ENCODE measurements around the gene AURKB. TPM values are rescaled to one million over a fixed set of nuclear protein-coding genes. Genes with fewer than 3 reads are reported as not detected.

AURKB gene
- total and polyA plus RNA-seq, 2 donors (not counting 1 experiment from before 2014, with no cell fraction given) = 1.1 to 5.3 TPM

DNA sequence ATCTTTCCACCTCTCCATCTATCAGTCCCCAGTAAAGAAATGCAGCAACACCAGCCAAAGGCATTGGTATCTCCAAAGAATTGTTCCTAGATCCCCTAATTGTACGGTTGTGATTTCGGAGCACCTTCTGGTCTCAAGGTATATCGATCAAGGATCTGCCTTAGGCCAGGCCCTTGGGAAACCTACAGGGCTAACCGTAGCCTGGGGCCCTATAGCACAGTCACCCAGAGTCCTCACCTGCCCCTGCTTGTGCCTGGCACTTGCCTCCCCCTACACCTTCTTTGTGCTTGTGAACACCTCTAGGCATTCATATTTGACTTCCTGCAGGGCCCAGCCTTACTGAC, 16.8 kb upstream of the AURKB start:
- H3K27me3 ChIP-seq (replicated peaks in 1 of 4; ENCODE audit: control extremely low read depth in 1 of 4, control insufficient read depth in 3 of 4, insufficient read depth in 4 of 4, low read length in 3 of 4) = no peaks in the 10 kb centered on the region
- POLR2A ChIA-PET = interaction anchor here (0.6 to 7.5 kb wide), 4 partner anchors 16 to 68 kb away, joined by 3 to 158 read pairs (median 4); partner anchors contain the start of genes AURKB, CTC1, PFAS and SLC25A35
- CTCF ChIA-PET = interaction anchor here (1.3 kb wide), 1 partner anchor 74 kb away, joined by 4 read pairs; no protein-coding TSS in a partner anchor
- Mint-ChIP-seq H3K27ac (peak overlapping the region; percentile 78), H3K27me3 (no peaks in the 10 kb centered on the region), H3K4me1 (peaks cover 47% of the 10 kb centered on the region), H3K9me3 (ENCODE audit: insufficient read depth) (no peaks in the 10 kb centered on the region), H3K4me3 (peak overlapping the region; percentile 49)
- DNase-seq (no peak), ATAC-seq (ENCODE audit: low read depth) (no peak)
- H4K20me1 ChIP-seq (ENCODE audit: control insufficient read depth, insufficient read depth, low read length, poor library complexity, severe bottlenecking) = peaks cover 41% of the 10 kb centered on the region
- H3K9ac ChIP-seq (ENCODE audit: low read length) = peak overlapping the region; percentile 34
- TF ChIP-seq, protein P1, sequence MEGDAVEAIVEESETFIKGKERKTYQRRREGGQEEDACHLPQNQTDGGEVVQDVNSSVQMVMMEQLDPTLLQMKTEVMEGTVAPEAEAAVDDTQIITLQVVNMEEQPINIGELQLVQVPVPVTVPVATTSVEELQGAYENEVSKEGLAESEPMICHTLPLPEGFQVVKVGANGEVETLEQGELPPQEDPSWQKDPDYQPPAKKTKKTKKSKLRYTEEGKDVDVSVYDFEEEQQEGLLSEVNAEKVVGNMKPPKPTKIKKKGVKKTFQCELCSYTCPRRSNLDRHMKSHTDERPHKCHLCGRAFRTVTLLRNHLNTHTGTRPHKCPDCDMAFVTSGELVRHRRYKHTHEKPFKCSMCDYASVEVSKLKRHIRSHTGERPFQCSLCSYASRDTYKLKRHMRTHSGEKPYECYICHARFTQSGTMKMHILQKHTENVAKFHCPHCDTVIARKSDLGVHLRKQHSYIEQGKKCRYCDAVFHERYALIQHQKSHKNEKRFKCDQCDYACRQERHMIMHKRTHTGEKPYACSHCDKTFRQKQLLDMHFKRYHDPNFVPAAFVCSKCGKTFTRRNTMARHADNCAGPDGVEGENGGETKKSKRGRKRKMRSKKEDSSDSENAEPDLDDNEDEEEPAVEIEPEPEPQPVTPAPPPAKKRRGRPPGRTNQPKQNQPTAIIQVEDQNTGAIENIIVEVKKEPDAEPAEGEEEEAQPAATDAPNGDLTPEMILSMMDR (IDR thresholded peaks at IDR 0.05) = no peak
- no peak for TF ChIP-seq EZH2 (IDR thresholded peaks at IDR 0.05; ENCODE audit: borderline replicate concordance, insufficient read depth, low read depth, low read length, poor library complexity, severe bottlenecking)
- H3K9me3 ChIP-seq (ENCODE audit: control extremely low read depth in 1 of 3, control insufficient read depth in 2 of 3, insufficient read depth in 1 of 3, low read length in 2 of 3) = no peaks in the 10 kb centered on the region
- WGBS (ENCODE audit: insufficient coverage) = 93% methylated on average over 4 of the region's 4 CpGs
- H3K36me3 ChIP-seq (replicated peaks in 1 of 2; ENCODE audit: control extremely low read depth in 1 of 2, control insufficient read depth in 1 of 2, extremely low read depth in 1 of 2, insufficient read depth in 2 of 2, low read length in 1 of 2) = peaks cover 0 to 53% of the 10 kb centered on the region in 2 experiments
- peak overlapping the region in 1 of 5 experiments; percentile 9 for H3K4me3 ChIP-seq (ENCODE audit: control extremely low read depth in 1 of 5, extremely low read depth in 1 of 5, insufficient read depth in 1 of 5, low read depth in 2 of 5, low read length in 4 of 5)
- no peak overlapping the region for H2AFZ ChIP-seq (ENCODE audit: insufficient read depth, low read depth, low read length, poor library complexity, severe bottlenecking)
- peak overlapping the region; percentile 59 for H3K4me2 ChIP-seq (replicated peaks; ENCODE audit: low read depth, low read length, poor library complexity, severe bottlenecking)
- peaks cover 19% of the 10 kb centered on the region for H3K79me2 ChIP-seq (ENCODE audit: control insufficient read depth, insufficient read depth, low read length)
- intact Hi-C loops (cut with micrococcal nuclease) = loop anchor here (10.0 kb wide), 1 partner anchor 208 kb away; the partner anchor contains the start of gene NDEL1
- H3K27ac ChIP-seq (ENCODE audit: low read length in 2 of 2) = peak overlapping the region; percentile 26 to 63
- peaks cover 32 to 35% of the 10 kb centered on the region in 2 donors for H3K4me1 ChIP-seq (ENCODE audit: control insufficient read depth in 2 of 2, insufficient read depth in 2 of 2, low read length in 2 of 2)

DNA sequence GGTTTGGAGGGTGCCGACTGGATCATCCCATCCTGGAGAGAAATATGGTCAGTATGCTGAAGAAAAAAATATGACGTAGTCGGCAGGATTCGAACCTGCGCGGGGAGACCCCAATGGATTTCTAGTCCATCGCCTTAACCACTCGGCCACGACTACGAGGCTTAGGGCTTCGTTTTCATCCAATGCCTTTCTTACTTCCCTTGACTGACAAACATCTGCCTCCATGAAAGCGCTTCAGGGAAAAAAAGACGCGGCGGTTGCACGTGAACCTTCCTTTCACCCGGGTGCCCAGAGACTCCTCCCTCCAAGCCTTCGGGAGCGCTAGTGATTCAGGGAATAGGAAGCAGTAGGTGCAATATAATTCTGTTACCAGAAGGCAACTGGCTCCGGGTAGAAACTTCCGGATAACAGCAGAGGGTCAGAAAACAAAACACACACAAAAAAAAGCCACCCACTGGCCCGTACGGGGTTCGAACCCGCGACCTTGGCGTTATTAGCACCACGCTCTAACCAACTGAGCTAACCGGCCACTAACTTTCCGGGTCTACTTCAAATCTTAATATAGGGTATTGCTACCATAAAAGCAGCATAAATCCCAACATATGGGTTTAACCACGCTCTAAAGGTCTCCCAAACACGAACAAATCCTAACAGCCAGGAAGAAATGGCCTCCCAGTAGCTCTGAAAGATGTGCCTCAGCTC, 16.3 kb upstream of the AURKB start:
- TF ChIP-seq EZH2 (IDR thresholded peaks at IDR 0.05; ENCODE audit: borderline replicate concordance, insufficient read depth, low read depth, low read length, poor library complexity, severe bottlenecking) = no peak
- TF ChIP-seq, protein P1 (IDR thresholded peaks at IDR 0.05) = no peak
- Mint-ChIP-seq H3K27me3 (no peaks in the 10 kb centered on the region), H3K4me3 (peak overlapping the region; percentile 49), H3K9me3 (ENCODE audit: insufficient read depth) (no peaks in the 10 kb centered on the region), H3K4me1 (peaks cover 50% of the 10 kb centered on the region), H3K27ac (peak overlapping the region; percentile 78)
- Histone ChIP-seq H3K79me2 (ENCODE audit: control insufficient read depth, insufficient read depth, low read length) (peaks cover 19% of the 10 kb centered on the region), H2AFZ (ENCODE audit: insufficient read depth, low read depth, low read length, poor library complexity, severe bottlenecking) (no peak overlapping the region), H3K4me2 (replicated peaks; ENCODE audit: low read depth, low read length, poor library complexity, severe bottlenecking) (peak overlapping the region; percentile 59), H4K20me1 (ENCODE audit: control insufficient read depth, insufficient read depth, low read length, poor library complexity, severe bottlenecking) (peaks cover 37% of the 10 kb centered on the region), H3K36me3 (replicated peaks in 1 of 2; ENCODE audit: control extremely low read depth in 1 of 2, control insufficient read depth in 1 of 2, extremely low read depth in 1 of 2, insufficient read depth in 2 of 2, low read length in 1 of 2) (peaks cover 0 to 48% of the 10 kb centered on the region in 2 experiments), H3K27me3 (replicated peaks in 1 of 4; ENCODE audit: control extremely low read depth in 1 of 4, control insufficient read depth in 3 of 4, insufficient read depth in 4 of 4, low read length in 3 of 4) (no peaks in the 10 kb centered on the region), H3K4me1 (ENCODE audit: control insufficient read depth in 2 of 2, insufficient read depth in 2 of 2, low read length in 2 of 2) (peaks cover 32 to 35% of the 10 kb centered on the region in 2 donors), H3K4me3 (ENCODE audit: control extremely low read depth in 1 of 5, extremely low read depth in 1 of 5, insufficient read depth in 1 of 5, low read depth in 2 of 5, low read length in 4 of 5) (peak overlapping the region in 3 of 5 experiments; percentile 2 to 40 (median 9)), H3K9ac (ENCODE audit: low read length) (peak overlapping the region; percentile 34), H3K9me3 (ENCODE audit: control extremely low read depth in 1 of 3, control insufficient read depth in 2 of 3, insufficient read depth in 1 of 3, low read length in 2 of 3) (no peaks in the 10 kb centered on the region), H3K27ac (ENCODE audit: low read length in 2 of 2) (peak overlapping the region; percentile 26 to 63)
- intact Hi-C loops (cut with micrococcal nuclease) = loop anchor here (10.0 kb wide), 1 partner anchor 208 kb away; the partner anchor contains the start of gene NDEL1
- ChIA-PET CTCF (interaction anchor here (1.3 to 6.0 kb wide), 2 partner anchors 21 to 74 kb away, joined by 4 to 72 read pairs; partner anchors contain the start of genes CTC1 and PFAS), POLR2A (interaction anchor here (0.8 to 7.5 kb wide), 4 partner anchors 16 to 68 kb away, joined by 3 to 158 read pairs (median 4); partner anchors contain the start of genes AURKB, CTC1, PFAS and SLC25A35)
- 27% methylated on average over 19 of the region's 32 CpGs for WGBS (ENCODE audit: insufficient coverage)
- ATAC-seq (ENCODE audit: low read depth) (no peak), DNase-seq (peak; percentile 66)

All from B cell (primary cell).